GM18505 (cell line): ENCODE results near the gene ZNF845.
"Not testable (repeated sequence)": the region's sequence is repeated elsewhere in the genome, so short reads cannot be mapped to it uniquely, and the experiment has no call there.

ENCODE experiments used
- ATAC-seq: cut with Tn5 transposase; IDR thresholded peaks from one replicate; pipeline ENCODE4 v1.9.1; 2021; ENCODE audit not compliant: unreplicated experiment
- POLR2A ChIP-seq: IDR thresholded peaks from 4 replicates; pipeline ENCODE4 v1.6.1; 2011; ENCODE audit warnings: borderline replicate concordance; ENCODE audit not compliant: insufficient read depth, insufficient read length; ENCODE audit errors: extremely low read depth

Gene ZNF845

GRCh38 chr19:53365134-53365898 is 31.8 kb downstream of the ZNF845 start, which contains the start of gene ZNF525:
TSS of gene ZNF525 (plus strand) at chr19:53365705. CDS start at chr19:53372282, 6,577 bp downstream.
- ATAC-seq = peak; percentile 97
- TF ChIP-seq POLR2A = peak; percentile 86

- TF ChIP-seq POLR2A = no peak
- peak; percentile 37 for ATAC-seq
These were observed 32.4 kb downstream of the ZNF845 start for GRCh38 chr19:53365899-53366493.

- ATAC-seq = no peak
- no peak for TF ChIP-seq POLR2A
These were observed 38.6 kb downstream of the ZNF845 start for GRCh38 chr19:53372196-53372595.

- no peak for ATAC-seq
- TF ChIP-seq POLR2A = no peak
These were observed 40.7 kb downstream of the ZNF845 start for GRCh38 chr19:53374288-53374687.

- ATAC-seq = no peak
- no peak for TF ChIP-seq POLR2A
These were observed 41.2 kb downstream of the ZNF845 start for GRCh38 chr19:53374743-53375142.

- no peak for TF ChIP-seq POLR2A
- ATAC-seq = no peak
These were observed 47.8 kb downstream of the ZNF845 start for GRCh38 chr19:53381376-53381775.

GRCh38 chr19:53388168-53388567 is 54.6 kb downstream of the ZNF845 start:
- TF ChIP-seq POLR2A = no peak
- ATAC-seq = no peak

GRCh38 chr19:53388904-53389303 is 55.4 kb downstream of the ZNF845 start:
- no peak for ATAC-seq
- TF ChIP-seq POLR2A = no peak

GRCh38 chr19:53389571-53389970 is 56.0 kb downstream of the ZNF845 start:
- no peak for TF ChIP-seq POLR2A
- no peak for ATAC-seq

- no peak for ATAC-seq
- no peak for TF ChIP-seq POLR2A
These were observed 56.4 kb downstream of the ZNF845 start for GRCh38 chr19:53389978-53390377.

GRCh38 chr19:53394522-53394973 is 61.0 kb downstream of the ZNF845 start:
- TF ChIP-seq POLR2A = no peak
- no peak for ATAC-seq

GRCh38 chr19:53394974-53395839 is 61.7 kb downstream of the ZNF845 start, which contains the start of gene ZNF765:
TSS of gene ZNF765 (plus strand) at chr19:53395149. CDS start at chr19:53398016, 2,867 bp downstream.
- ATAC-seq = peak; percentile 88
- TF ChIP-seq POLR2A = peak; percentile 82

GRCh38 chr19:53395840-53396524 is 62.4 kb downstream of the ZNF845 start:
- not testable (repeated sequence) for ATAC-seq

- no peak for ATAC-seq
- TF ChIP-seq POLR2A = no peak
These were observed 62.9 kb downstream of the ZNF845 start for GRCh38 chr19:53396525-53396868.

- not testable (repeated sequence) for ATAC-seq
These were observed 64.4 kb downstream of the ZNF845 start for GRCh38 chr19:53397918-53398317.
